ENCODE measurements around the gene LY6G5C. TPM values are rescaled to one million over a fixed set of nuclear protein-coding genes. Genes with fewer than 3 reads are reported as not detected.
A peak's percentile ranks its signal among the peaks of the same experiment; 100 is the strongest.

LY6G5C gene
- polyA plus RNA-seq, 3 donors from 2014 or later: 4.6 to 9.7 (median 6.1) TPM

- DNase-seq: no peak
Observed at GRCh38 chr6:31641370-31641769, 39.5 kb downstream of the LY6G5C start.

GRCh38 chr6:31640612-31641011, 40.3 kb downstream of the LY6G5C start:
- H3K9me3 Mint-ChIP-seq: no peaks in the 10 kb centered on the region
- H3K27ac Mint-ChIP-seq: no peak overlapping the region

More at GRCh38 chr6:31641370-31641769, 39.5 kb downstream of the LY6G5C start:
- Mint-ChIP-seq H3K36me3 (peaks cover 7 to 44% (median 14%) of the 10 kb centered on the region in 3 donors), H3K4me1 (peaks cover 0 to 7% of the 10 kb centered on the region in 2 donors), H3K9me3 (no peaks in the 10 kb centered on the region), H3K27ac (no peak overlapping the region), H3K4me3 (no peak overlapping the region), H3K27me3 (ENCODE audit: low read depth in 3 of 3) (peaks cover 0 to 5% (median 0%) of the 10 kb centered on the region in 3 donors)

GRCh38 chr6:31639449-31639861, 41.4 kb downstream of the LY6G5C start:
- Mint-ChIP-seq H3K27ac (peak overlapping the region in 1 of 6 donors; percentile 64), H3K27me3 (ENCODE audit: low read depth in 3 of 3) (peaks cover 2 to 6% (median 5%) of the 10 kb centered on the region in 3 donors), H3K4me3 (no peak overlapping the region), H3K36me3 (peaks cover 8 to 39% (median 10%) of the 10 kb centered on the region in 3 donors), H3K9me3 (no peaks in the 10 kb centered on the region), H3K4me1 (no peaks in the 10 kb centered on the region)
- no peak for DNase-seq

More at GRCh38 chr6:31640612-31641011, 40.3 kb downstream of the LY6G5C start:
- Mint-ChIP-seq H3K27me3 (ENCODE audit: low read depth in 3 of 3) (peaks cover 0 to 6% (median under 1%) of the 10 kb centered on the region in 3 donors), H3K4me3 (no peak overlapping the region), H3K36me3 (peaks cover 8 to 44% (median 15%) of the 10 kb centered on the region in 3 donors), H3K4me1 (peaks cover 0 to 5% of the 10 kb centered on the region in 2 donors)
- no peak for DNase-seq

GRCh38 chr6:31639043-31639442, 41.8 kb downstream of the LY6G5C start:
- Mint-ChIP-seq H3K9me3 (no peaks in the 10 kb centered on the region), H3K36me3 (peaks cover 9 to 39% (median 10%) of the 10 kb centered on the region in 3 donors), H3K4me3 (no peak overlapping the region), H3K4me1 (no peaks in the 10 kb centered on the region), H3K27ac (peak overlapping the region in 3 of 6 donors; percentile 46 to 64 (median 55)), H3K27me3 (ENCODE audit: low read depth in 3 of 3) (peaks cover 2 to 6% (median 5%) of the 10 kb centered on the region in 3 donors)
- DNase-seq: no peak

GRCh38 chr6:31636698-31637596, 43.9 kb downstream of the LY6G5C start:
- H3K4me1 Mint-ChIP-seq: no peaks in the 10 kb centered on the region
- peak overlapping the region in 2 of 6 donors; percentile 31 to 39 for H3K27ac Mint-ChIP-seq
- no peaks in the 10 kb centered on the region for H3K9me3 Mint-ChIP-seq
- no peak overlapping the region for H3K4me3 Mint-ChIP-seq
- no peak for DNase-seq
- peaks cover 10 to 38% (median 11%) of the 10 kb centered on the region in 3 donors for H3K36me3 Mint-ChIP-seq
- peaks cover 2 to 7% (median 6%) of the 10 kb centered on the region in 3 donors for H3K27me3 Mint-ChIP-seq (ENCODE audit: low read depth in 3 of 3)

- H3K27ac Mint-ChIP-seq: peak overlapping the region in 2 of 6 donors; percentile 33 to 55
- peaks cover 4 to 35% (median 19%) of the 10 kb centered on the region in 3 donors for H3K36me3 Mint-ChIP-seq
- no peak for DNase-seq
Observed at GRCh38 chr6:31634969-31635575, 45.8 kb downstream of the LY6G5C start.

GRCh38 chr6:31634131-31634530, 46.7 kb downstream of the LY6G5C start:
- H3K9me3 Mint-ChIP-seq: no peaks in the 10 kb centered on the region
- H3K36me3 Mint-ChIP-seq: peaks cover 4 to 36% (median 26%) of the 10 kb centered on the region in 3 donors
- H3K4me1 Mint-ChIP-seq: no peaks in the 10 kb centered on the region
- peak overlapping the region in 2 of 6 donors; percentile 66 to 74 for H3K27ac Mint-ChIP-seq
- no peak for DNase-seq
- peaks cover 2 to 7% (median 3%) of the 10 kb centered on the region in 3 donors for H3K27me3 Mint-ChIP-seq (ENCODE audit: low read depth in 3 of 3)
- no peak overlapping the region for H3K4me3 Mint-ChIP-seq

More at GRCh38 chr6:31634969-31635575, 45.8 kb downstream of the LY6G5C start:
- Mint-ChIP-seq H3K4me3 (no peak overlapping the region), H3K27me3 (ENCODE audit: low read depth in 3 of 3) (peaks cover 2 to 7% (median 3%) of the 10 kb centered on the region in 3 donors), H3K9me3 (no peaks in the 10 kb centered on the region), H3K4me1 (no peaks in the 10 kb centered on the region)

- Mint-ChIP-seq H3K27me3 (ENCODE audit: low read depth in 3 of 3) (peaks cover 2 to 7% (median 3%) of the 10 kb centered on the region in 3 donors), H3K9me3 (no peaks in the 10 kb centered on the region), H3K4me3 (no peak overlapping the region), H3K36me3 (peaks cover 4 to 39% (median 31%) of the 10 kb centered on the region in 3 donors), H3K4me1 (no peaks in the 10 kb centered on the region), H3K27ac (peak overlapping the region in 2 of 6 donors; percentile 40 to 66)
- no peak for DNase-seq
Observed at GRCh38 chr6:31633447-31633846, 47.4 kb downstream of the LY6G5C start.

GRCh38 chr6:31632279-31632946, 48.5 kb downstream of the LY6G5C start:
- H3K27ac Mint-ChIP-seq: peak overlapping the region in 2 of 6 donors; percentile 13 to 81
- H3K4me3 Mint-ChIP-seq: no peak overlapping the region
- H3K36me3 Mint-ChIP-seq: peaks cover 7 to 47% (median 39%) of the 10 kb centered on the region in 3 donors
- no peaks in the 10 kb centered on the region for H3K9me3 Mint-ChIP-seq
- H3K4me1 Mint-ChIP-seq: no peaks in the 10 kb centered on the region
- no peak for DNase-seq
- H3K27me3 Mint-ChIP-seq (ENCODE audit: low read depth in 3 of 3): peaks cover 2 to 7% (median 5%) of the 10 kb centered on the region in 3 donors

GRCh38 chr6:31631681-31632278, 49.1 kb downstream of the LY6G5C start:
- Mint-ChIP-seq H3K9me3 (no peaks in the 10 kb centered on the region), H3K4me1 (no peaks in the 10 kb centered on the region), H3K4me3 (no peak overlapping the region), H3K27ac (peak overlapping the region in 1 of 6 donors; percentile 64), H3K27me3 (ENCODE audit: low read depth in 3 of 3) (peaks cover 2 to 7% (median 5%) of the 10 kb centered on the region in 3 donors), H3K36me3 (peaks cover 12 to 52% (median 44%) of the 10 kb centered on the region in 3 donors)
- DNase-seq: no peak

GRCh38 chr6:31631209-31631608, 49.7 kb downstream of the LY6G5C start:
- no peaks in the 10 kb centered on the region for H3K9me3 Mint-ChIP-seq
- no peak overlapping the region for H3K27ac Mint-ChIP-seq
- H3K4me1 Mint-ChIP-seq: no peaks in the 10 kb centered on the region
- H3K4me3 Mint-ChIP-seq: no peak overlapping the region
- peaks cover 17 to 54% (median 44%) of the 10 kb centered on the region in 3 donors for H3K36me3 Mint-ChIP-seq
- peaks cover 2 to 7% (median 3%) of the 10 kb centered on the region in 3 donors for H3K27me3 Mint-ChIP-seq (ENCODE audit: low read depth in 3 of 3)
- no peak for DNase-seq

- H3K4me3 Mint-ChIP-seq: no peak overlapping the region
- H3K4me1 Mint-ChIP-seq: no peaks in the 10 kb centered on the region
- H3K27me3 Mint-ChIP-seq (ENCODE audit: low read depth in 3 of 3): peaks cover 2 to 5% (median 2%) of the 10 kb centered on the region in 3 donors
- DNase-seq: no peak
- no peaks in the 10 kb centered on the region for H3K9me3 Mint-ChIP-seq
- H3K27ac Mint-ChIP-seq: peak overlapping the region in 1 of 6 donors; percentile 17
- peaks cover 19 to 55% (median 45%) of the 10 kb centered on the region in 3 donors for H3K36me3 Mint-ChIP-seq
Observed at GRCh38 chr6:31630177-31630934, 50.5 kb downstream of the LY6G5C start.
